ENCODE results near the gene ATP2A3. TPM values are rescaled to one million over a fixed set of nuclear protein-coding genes. Genes with fewer than 3 reads are reported as not detected.

The ATP2A3 gene
- total RNA-seq, 1 experiment from 2014 or later, result 4.4 TPM

DNA sequence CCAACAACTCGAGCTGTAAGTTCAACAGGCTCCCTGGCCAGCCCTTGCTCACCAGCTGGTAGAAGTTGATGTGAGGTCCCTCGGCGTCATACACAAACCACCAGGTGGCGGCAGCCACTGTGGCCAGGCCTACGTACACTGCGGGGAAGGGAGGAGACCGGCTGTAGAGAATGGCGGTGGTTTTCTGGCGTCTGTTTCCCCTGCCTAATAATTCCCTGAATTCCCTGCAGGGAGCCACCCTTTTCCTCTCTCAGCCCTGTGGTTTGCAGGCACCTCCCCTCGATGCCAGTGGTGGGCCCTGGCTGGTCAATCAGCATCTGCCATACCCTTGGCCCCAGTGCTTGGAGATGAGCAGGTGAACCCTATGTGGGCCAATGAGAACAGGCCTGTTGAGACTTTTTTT, 29.1 kb downstream of the ATP2A3 start:
- Histone ChIP-seq H2AFZ (no peak overlapping the region), H3K4me2 (no peak overlapping the region), H3F3A (ENCODE audit: insufficient read depth, low read depth) (peaks cover 6% of the 10 kb centered on the region; the same call in 1 of the 2 replicates), H3K4me3 (no peak overlapping the region), H3K9me2 (ENCODE audit: insufficient read depth) (no peaks in the 10 kb centered on the region), H3K36me3 (ENCODE audit: low read depth) (no peaks in the 10 kb centered on the region), H3K79me2 (ENCODE audit: low read depth) (no peaks in the 10 kb centered on the region), H3K27ac (no peak overlapping the region), H3K27me3 (ENCODE audit: insufficient read depth, low read depth) (no peaks in the 10 kb centered on the region), H3K4me1 (replicated peaks; ENCODE audit: insufficient read depth) (no peaks in the 10 kb centered on the region), H3K9me3 (ENCODE audit: insufficient read depth, low read depth) (no peaks in the 10 kb centered on the region), H4K20me1 (ENCODE audit: insufficient read depth) (no peaks in the 10 kb centered on the region)
- DNase-seq, result peak; percentile 61 to 77
- ChIA-PET CTCF (interaction anchor here (0.5 to 0.8 kb wide), 5 partner anchors 71 to 886 kb away, joined by 3 to 18 read pairs (median 3); no protein-coding TSS in a partner anchor), POLR2A (ENCODE audit: unreplicated experiment) (no interaction called here)
- TF ChIP-seq, protein P1, sequence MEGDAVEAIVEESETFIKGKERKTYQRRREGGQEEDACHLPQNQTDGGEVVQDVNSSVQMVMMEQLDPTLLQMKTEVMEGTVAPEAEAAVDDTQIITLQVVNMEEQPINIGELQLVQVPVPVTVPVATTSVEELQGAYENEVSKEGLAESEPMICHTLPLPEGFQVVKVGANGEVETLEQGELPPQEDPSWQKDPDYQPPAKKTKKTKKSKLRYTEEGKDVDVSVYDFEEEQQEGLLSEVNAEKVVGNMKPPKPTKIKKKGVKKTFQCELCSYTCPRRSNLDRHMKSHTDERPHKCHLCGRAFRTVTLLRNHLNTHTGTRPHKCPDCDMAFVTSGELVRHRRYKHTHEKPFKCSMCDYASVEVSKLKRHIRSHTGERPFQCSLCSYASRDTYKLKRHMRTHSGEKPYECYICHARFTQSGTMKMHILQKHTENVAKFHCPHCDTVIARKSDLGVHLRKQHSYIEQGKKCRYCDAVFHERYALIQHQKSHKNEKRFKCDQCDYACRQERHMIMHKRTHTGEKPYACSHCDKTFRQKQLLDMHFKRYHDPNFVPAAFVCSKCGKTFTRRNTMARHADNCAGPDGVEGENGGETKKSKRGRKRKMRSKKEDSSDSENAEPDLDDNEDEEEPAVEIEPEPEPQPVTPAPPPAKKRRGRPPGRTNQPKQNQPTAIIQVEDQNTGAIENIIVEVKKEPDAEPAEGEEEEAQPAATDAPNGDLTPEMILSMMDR (conservative IDR thresholded peaks at IDR 0.05), result peak; percentile 78
- TF ChIP-seq EZH2 (IDR thresholded peaks at IDR 0.05; ENCODE audit: low read depth), result no peak
- intact Hi-C loops (cut with micrococcal nuclease; ENCODE audit: unreplicated experiment), result loop anchor here (10.0 kb wide), 1 partner anchor 70 kb away; no protein-coding TSS in a partner anchor
- BruUV-seq (replicated peaks), result no TSS peak

DNA sequence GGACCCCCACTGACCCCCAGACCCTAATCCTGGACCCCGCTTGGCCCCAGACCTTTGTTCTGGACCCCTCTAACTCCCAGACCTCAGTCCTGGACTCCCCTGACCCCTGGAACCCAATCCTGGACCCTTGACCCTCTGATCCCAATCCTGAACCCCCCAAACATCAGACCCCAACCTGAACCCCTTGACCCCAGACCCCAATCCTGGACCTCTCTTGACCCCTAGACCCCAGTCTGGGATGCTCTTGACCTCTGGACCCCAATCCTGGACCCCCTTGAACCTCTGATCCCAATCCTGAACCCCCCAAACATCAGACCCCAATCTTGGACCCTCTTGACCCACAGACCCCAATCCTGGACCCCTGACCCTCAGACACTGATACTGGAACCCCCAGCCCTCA, 34.5 kb downstream of the ATP2A3 start:
- no peaks in the 10 kb centered on the region for H4K20me1 ChIP-seq (ENCODE audit: insufficient read depth)
- intact Hi-C loops (cut with micrococcal nuclease; ENCODE audit: unreplicated experiment), result loop anchor here (10.0 kb wide), 1 partner anchor 75 kb away; no protein-coding TSS in a partner anchor
- no peak overlapping the region for H3K4me2 ChIP-seq
- H3K79me2 ChIP-seq (ENCODE audit: low read depth), result no peaks in the 10 kb centered on the region
- no peaks in the 10 kb centered on the region for H3K4me1 ChIP-seq (replicated peaks; ENCODE audit: insufficient read depth)
- no peaks in the 10 kb centered on the region for H3K9me3 ChIP-seq (ENCODE audit: insufficient read depth, low read depth)
- no peak overlapping the region for H3K4me3 ChIP-seq
- peaks cover 4% of the 10 kb centered on the region; the same call in 1 of the 2 replicates for H3K27me3 ChIP-seq (ENCODE audit: insufficient read depth, low read depth)
- no peak overlapping the region for H3K27ac ChIP-seq
- ChIA-PET POLR2A (ENCODE audit: unreplicated experiment) (no interaction called here), CTCF (no interaction called here)
- no peak for TF ChIP-seq EZH2 (IDR thresholded peaks at IDR 0.05; ENCODE audit: low read depth)
- TF ChIP-seq, protein P1 (conservative IDR thresholded peaks at IDR 0.05), result no peak
- no peak for DNase-seq
- no peak overlapping the region for H2AFZ ChIP-seq
- H3K36me3 ChIP-seq (ENCODE audit: low read depth), result no peaks in the 10 kb centered on the region
- H3F3A ChIP-seq (ENCODE audit: insufficient read depth, low read depth), result no peaks in the 10 kb centered on the region
- no peaks in the 10 kb centered on the region for H3K9me2 ChIP-seq (ENCODE audit: insufficient read depth)
- BruUV-seq (replicated peaks), result no TSS peak

DNA sequence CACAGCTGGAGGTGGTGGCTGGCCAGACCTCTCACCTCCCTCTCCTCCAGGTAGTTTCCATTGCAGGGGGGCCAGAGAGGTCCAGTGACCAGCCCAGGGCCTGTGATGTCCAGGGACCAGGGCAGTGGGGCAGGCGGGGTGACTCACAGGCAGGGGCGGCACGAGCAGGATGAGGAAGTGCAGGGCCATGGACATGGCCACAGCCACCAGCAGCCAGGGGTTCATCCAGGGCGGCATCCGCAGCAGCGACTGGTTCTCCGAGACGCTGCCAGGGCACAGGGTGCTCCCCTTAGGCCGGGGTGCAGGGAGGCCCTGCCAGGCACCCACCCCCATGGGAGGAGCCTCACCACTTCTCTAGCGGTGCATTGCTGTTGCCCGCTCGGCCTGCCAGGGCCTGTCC, 35.1 kb downstream of the ATP2A3 start:
- Histone ChIP-seq H3F3A (ENCODE audit: insufficient read depth, low read depth) (no peaks in the 10 kb centered on the region), H4K20me1 (ENCODE audit: insufficient read depth) (no peaks in the 10 kb centered on the region), H3K4me2 (no peak overlapping the region), H3K4me1 (replicated peaks; ENCODE audit: insufficient read depth) (no peaks in the 10 kb centered on the region), H3K79me2 (ENCODE audit: low read depth) (no peaks in the 10 kb centered on the region), H3K9me2 (ENCODE audit: insufficient read depth) (no peaks in the 10 kb centered on the region), H3K9me3 (ENCODE audit: insufficient read depth, low read depth) (no peaks in the 10 kb centered on the region), H3K27me3 (ENCODE audit: insufficient read depth, low read depth) (peaks cover 6% of the 10 kb centered on the region; the same call in 1 of the 2 replicates), H3K4me3 (no peak overlapping the region), H3K27ac (no peak overlapping the region), H2AFZ (no peak overlapping the region), H3K36me3 (ENCODE audit: low read depth) (no peaks in the 10 kb centered on the region)
- no TSS peak for BruUV-seq (replicated peaks)
- intact Hi-C loops (cut with micrococcal nuclease; ENCODE audit: unreplicated experiment), result no loop called here
- ChIA-PET POLR2A (ENCODE audit: unreplicated experiment) (no interaction called here), CTCF (no interaction called here)
- no peak for TF ChIP-seq EZH2 (IDR thresholded peaks at IDR 0.05; ENCODE audit: low read depth)
- TF ChIP-seq, protein P1 (conservative IDR thresholded peaks at IDR 0.05), result no peak
- no peak for DNase-seq
